K562 (cell line): ENCODE measurements around the gene TMEM266. TPM values are rescaled to one million over a fixed set of nuclear protein-coding genes. Genes with fewer than 3 reads are reported as not detected.

Source experiments
- ATAC-seq: fragments of 200-7000 bp; cut with Tn5 transposase; 3 replicates; pipeline ENCODE4 v1.9.1; 2020; ENCODE audit warnings: moderate library complexity
- BruUV-seq: library from RNA; stranded (reverse); fragments of 400-500 nt; replicated peaks from 2 replicates; lab custom pipeline; 2021; lab: Mats Ljungman, UMichigan
- CTCF ChIA-PET: fragments of 300-600 bp; formaldehyde crosslinking; extraction: SDS; loops from one replicate; lab custom pipeline; 2021; ENCODE audit warnings: low intra/inter-chr PET ratio; lab: Yijun Ruan, JAX
- POLR2A ChIA-PET: fragments of 300-600, 350-650 bp; sonication (Branson Sonifier 250); formaldehyde crosslinking; extraction: SDS; loops from one replicate; lab custom pipeline; 2021; ENCODE audit warnings: antibody characterized with exemption, inconsistent platforms; lab: Yijun Ruan, JAX
- DNase-seq, 4 experiments: peaks; one replicate each; pipeline versions ENCODE4 v3.0.0 to v3.0.0-alpha.2; 2011 to 2018; ENCODE audit warnings: low spot score in 3 of 4, mixed read lengths in 3 of 4; ENCODE audit errors: extremely low read depth in 1 of 4
- FAIRE-seq: peaks from 2 replicates; lab custom pipeline; 2011; peaks lifted over from hg19 to GRCh38; lab: Jason Lieb, UNC
- H2AFZ ChIP-seq: 2 replicates; pipeline ENCODE4 v1.6.0; 2011; ENCODE audit warnings: low read depth, low read length, control low read depth, inconsistent platforms
- H3K27ac ChIP-seq: fragments of 200-600 bp; 3 replicates; pipeline ENCODE4 v1.8.0; 2011; ENCODE audit warnings: low read depth, mild to moderate bottlenecking, control low read depth, inconsistent platforms, low read length, moderate library complexity, mixed read lengths; ENCODE audit errors: extremely low read depth
- H3K27me3 ChIP-seq, 2 experiments: fragments of 300-600 bp in 1 of 2; 2 replicates in 1 of 2; 3 replicates in 1 of 2; pipeline versions ENCODE4 v1.6.0 to v1.8.0; 2011; ENCODE audit warnings: inconsistent platforms in 2 of 2, low read length in 2 of 2, mild to moderate bottlenecking in 1 of 2, mixed read lengths in 1 of 2, moderate library complexity in 1 of 2; ENCODE audit not compliant: control insufficient read depth in 2 of 2, insufficient read depth in 2 of 2
- H3K36me3 ChIP-seq: fragments of 300-600 bp; 3 replicates; pipeline ENCODE4 v1.8.0; 2011; ENCODE audit warnings: mild to moderate bottlenecking, low read length, inconsistent platforms; ENCODE audit not compliant: control insufficient read depth, insufficient read depth
- H3K4me1 ChIP-seq, 2 experiments: fragments of 200-600 bp in 1 of 2; replicated peaks in 1 of 2; 2 replicates in 1 of 2; 3 replicates in 1 of 2; pipeline versions ENCODE4 v1.5.1 to v1.8.0; 2011; ENCODE audit warnings: inconsistent platforms in 2 of 2, low read length in 2 of 2, mild to moderate bottlenecking in 1 of 2, mixed read lengths in 1 of 2, moderate library complexity in 1 of 2; ENCODE audit not compliant: control insufficient read depth in 2 of 2, insufficient read depth in 2 of 2
- H3K4me2 ChIP-seq: 2 replicates; pipeline ENCODE4 v1.6.1; 2011; ENCODE audit warnings: low read length, control low read depth, inconsistent platforms, mixed read lengths; ENCODE audit not compliant: insufficient read depth
- H3K4me3 ChIP-seq: fragments of 200-600 bp; sonication (generic), shearing (Covaris generic); 2 replicates; pipeline ENCODE4 v1.5.1; 2016; ENCODE audit warnings: control low read depth, inconsistent platforms
- H3K79me2 ChIP-seq: fragments of 200-600 bp; 3 replicates; pipeline ENCODE4 v1.8.0; 2011; ENCODE audit warnings: low read length, inconsistent platforms; ENCODE audit not compliant: control insufficient read depth, insufficient read depth
- H3K9ac ChIP-seq, 2 experiments: 2 replicates each; pipeline versions ENCODE4 v1.6.0 to v1.6.1; 2011; ENCODE audit warnings: low read depth in 2 of 2, low read length in 2 of 2, control low read depth in 1 of 2, inconsistent platforms in 1 of 2, mild to moderate bottlenecking in 1 of 2, mixed read lengths in 1 of 2; ENCODE audit not compliant: insufficient read depth in 1 of 2
- H3K9me1 ChIP-seq: one replicate; pipeline ENCODE4 v1.6.0; 2011; ENCODE audit warnings: inconsistent platforms, mild to moderate bottlenecking, low read length, moderate library complexity; ENCODE audit not compliant: control insufficient read depth, insufficient read depth
- H3K9me3 ChIP-seq: replicated peaks from 2 replicates; pipeline ENCODE4 v1.5.1; 2011; ENCODE audit warnings: low read depth, low read length, inconsistent platforms; ENCODE audit not compliant: control insufficient read depth, insufficient read depth
- H4K20me1 ChIP-seq: replicated peaks from 2 replicates; pipeline ENCODE4 v1.6.1; 2011; ENCODE audit warnings: low read length, inconsistent platforms, mixed read lengths; ENCODE audit not compliant: control insufficient read depth, insufficient read depth
- ATF1 ChIP-seq, 2 experiments: fragments of 450-650 bp in 1 of 2; IDR thresholded peaks; 2 replicates each; pipeline ENCODE4 v1.6.1; 2016; ENCODE audit warnings: missing compliant biosample characterization in 1 of 2, missing genetic modification characterization in 1 of 2
- BACH1 ChIP-seq: fragments of 200-800 bp; sonication (Bioruptor generic); IDR thresholded peaks from 2 replicates; pipeline ENCODE4 v1.6.1; 2016; ENCODE audit warnings: missing genetic modification characterization, missing compliant biosample characterization
- CBFA2T3 ChIP-seq: fragments of 450-650 bp; IDR thresholded peaks from 2 replicates; pipeline ENCODE4 v1.6.1; 2017
- HMG20B ChIP-seq: fragments of 250-450 bp; sonication (Bioruptor Pico); IDR thresholded peaks from 2 replicates; pipeline ENCODE4 v1.5.0; 2021; ENCODE audit warnings: mild to moderate bottlenecking
- HSF4 ChIP-seq: fragments of 250-450 bp; sonication (Bioruptor Pico); IDR thresholded peaks from 2 replicates; pipeline ENCODE4 v2.1.2; 2022; ENCODE audit warnings: mild to moderate bottlenecking, moderate library complexity, borderline replicate concordance
- NCOA1 ChIP-seq: fragments of 450-650 bp; IDR thresholded peaks from 2 replicates; pipeline ENCODE4 v1.6.1; 2016; ENCODE audit warnings: low read depth
- POLR2H ChIP-seq: IDR thresholded peaks from 2 replicates; pipeline ENCODE4 v1.6.1; 2016; ENCODE audit warnings: missing genetic modification characterization, low read depth, mild to moderate bottlenecking, control low read depth, missing compliant biosample characterization, moderate library complexity
- SNIP1 ChIP-seq: fragments of 450-650 bp; IDR thresholded peaks from 2 replicates; pipeline ENCODE4 v1.7.1; 2017; ENCODE audit warnings: low read depth, mild to moderate bottlenecking
- ZNF143 ChIP-seq: sonication (generic); formaldehyde crosslinking; IDR thresholded peaks from 2 replicates; pipeline ENCODE4 v1.9.0; 2022; ENCODE audit warnings: mild to moderate bottlenecking, missing genetic modification reagents
- ZNF347 ChIP-seq: fragments of 450-650 bp; formaldehyde crosslinking; IDR thresholded peaks from 2 replicates; pipeline ENCODE4 v1.4.0; 2020; ENCODE audit warnings: low read depth, mild to moderate bottlenecking, moderate library complexity
- ZNF668 ChIP-seq: fragments of 250-450 bp; sonication (Bioruptor Pico); IDR thresholded peaks from 2 replicates; pipeline ENCODE4 v1.8.0; 2022; ENCODE audit warnings: mild to moderate bottlenecking, inconsistent platforms
- ZNF79 ChIP-seq: fragments of 250-450 bp; sonication (Bioruptor Pico); IDR thresholded peaks from 2 replicates; pipeline ENCODE4 v1.4.0; 2020; ENCODE audit warnings: low read depth, mild to moderate bottlenecking, moderate library complexity
- WGBS: fragments of 100-300 bp; shearing (Covaris generic); methylation state at CpG from one replicate; pipeline ENCODE4 v1.1.6; 2016; ENCODE audit warnings: low coverage, mixed read lengths; ENCODE audit not compliant: insufficient coverage; ENCODE audit errors: missing lambda C conversion rate; 5-methylcytosine and 5-hydroxymethylcytosine counted together
- in situ Hi-C: fragments of 300-500 bp; cut with MboI; formaldehyde crosslinking; loops from 4 replicates; pipeline ENCODE4 v1.15.0; 2018; ENCODE audit warnings: inconsistent platforms, mixed read lengths
- intact Hi-C: fragments of 100-400 bp; cut with micrococcal nuclease; formaldehyde crosslinking; loops from 2 replicates; pipeline ENCODE4 v1.14.2; 2022
- polyA plus RNA-seq, 8 experiments: library from polyadenylated mRNA; depleted of rRNA in 4 of 8; stranded (reverse) in 5 of 8; unstranded in 3 of 8; fragments of >200 nt; fragmentation: Nextera tagmentation in 2 of 8; fragmentation: Illumina TruSeq in 1 of 8; extraction: Ambion mirVana in 2 of 8; extraction: Trizol in 1 of 8; gene quantifications; 2 replicates each; pipeline versions ENCODE4 v1.2.1 to v1.2.3, GENCODE V29; 2011 to 2014; ENCODE audit warnings: inconsistent platforms in 1 of 8, missing spikeins in 1 of 8
- total RNA-seq, 7 experiments: library from RNA; depleted of rRNA in 6 of 7; stranded (reverse); fragments of >200 nt in 6 of 7; fragmentation: Illumina TruSeq in 2 of 7; extraction: Trizol in 2 of 7; gene quantifications; 2 replicates each; pipeline versions ENCODE4 v1.2.1 to v1.2.3, GENCODE V29; 2011 to 2021; ENCODE audit warnings: low replicate concordance in 1 of 7
- TF ChIP-seq, protein P1 (sequence below): sonication (generic); formaldehyde crosslinking; IDR thresholded peaks from 2 replicates; pipeline ENCODE4 v1.4.0; 2020; ENCODE audit warnings: mild to moderate bottlenecking, missing genetic modification reagents
- TF ChIP-seq, protein P2 (sequence below): fragments of 250-450 bp; sonication (Bioruptor Pico); IDR thresholded peaks from 2 replicates; pipeline ENCODE4 v1.8.0; 2022; ENCODE audit warnings: moderate library complexity, mild to moderate bottlenecking, inconsistent platforms

TMEM266 gene
- total and polyA plus RNA-seq, 9 of the 15 experiments (the other 6 are each of a cell fraction or from before 2014, with no cell fraction given) = not detected

DNA sequence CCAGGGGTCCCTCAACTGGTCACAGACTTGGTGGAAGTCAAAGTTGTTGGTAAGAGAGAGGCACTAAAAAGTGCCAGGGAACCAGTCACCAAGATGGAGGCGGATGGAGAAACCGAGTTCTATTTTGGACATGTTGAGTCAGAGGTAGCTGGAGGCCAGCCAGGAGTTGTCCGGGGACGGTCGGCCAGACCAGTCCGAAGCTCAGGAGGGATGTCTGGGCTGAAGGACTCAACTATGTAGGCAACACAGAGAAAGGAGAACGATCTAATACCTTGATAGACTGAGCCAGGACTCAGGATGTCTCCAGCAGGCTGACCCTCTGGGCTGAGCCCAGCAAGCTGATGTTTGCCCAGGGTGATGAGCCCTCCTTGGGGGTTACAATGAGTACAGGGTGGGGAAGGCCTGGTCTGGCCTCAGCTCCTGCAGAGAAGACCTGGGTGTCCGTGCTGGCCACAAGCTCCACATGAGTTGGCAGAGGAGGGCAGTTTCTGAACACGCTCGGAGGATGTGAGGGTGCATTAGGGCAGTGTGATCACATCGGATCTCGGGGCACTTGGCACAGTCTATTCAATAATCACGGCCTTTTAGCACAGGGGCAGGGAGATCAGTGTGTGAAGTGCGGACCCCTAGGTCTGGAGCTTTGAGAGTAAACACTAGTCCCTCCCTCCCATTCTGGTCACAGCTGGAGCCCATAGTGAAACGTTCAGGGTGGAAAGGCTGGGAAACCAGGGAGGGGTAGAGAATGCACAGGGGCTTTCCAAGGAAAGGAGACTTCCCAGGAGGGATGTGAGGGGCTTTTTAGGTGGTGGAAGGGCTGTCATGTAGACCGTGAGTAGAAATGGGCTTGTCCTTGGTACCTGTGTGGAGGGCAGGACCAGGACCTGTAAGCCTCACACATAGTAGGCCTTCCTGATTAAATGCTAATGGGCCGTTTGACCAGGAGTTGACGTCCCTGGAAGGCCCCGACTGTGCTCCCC is 139.6 kb downstream of the TMEM266 start (continued):
- TF ChIP-seq, protein P1, sequence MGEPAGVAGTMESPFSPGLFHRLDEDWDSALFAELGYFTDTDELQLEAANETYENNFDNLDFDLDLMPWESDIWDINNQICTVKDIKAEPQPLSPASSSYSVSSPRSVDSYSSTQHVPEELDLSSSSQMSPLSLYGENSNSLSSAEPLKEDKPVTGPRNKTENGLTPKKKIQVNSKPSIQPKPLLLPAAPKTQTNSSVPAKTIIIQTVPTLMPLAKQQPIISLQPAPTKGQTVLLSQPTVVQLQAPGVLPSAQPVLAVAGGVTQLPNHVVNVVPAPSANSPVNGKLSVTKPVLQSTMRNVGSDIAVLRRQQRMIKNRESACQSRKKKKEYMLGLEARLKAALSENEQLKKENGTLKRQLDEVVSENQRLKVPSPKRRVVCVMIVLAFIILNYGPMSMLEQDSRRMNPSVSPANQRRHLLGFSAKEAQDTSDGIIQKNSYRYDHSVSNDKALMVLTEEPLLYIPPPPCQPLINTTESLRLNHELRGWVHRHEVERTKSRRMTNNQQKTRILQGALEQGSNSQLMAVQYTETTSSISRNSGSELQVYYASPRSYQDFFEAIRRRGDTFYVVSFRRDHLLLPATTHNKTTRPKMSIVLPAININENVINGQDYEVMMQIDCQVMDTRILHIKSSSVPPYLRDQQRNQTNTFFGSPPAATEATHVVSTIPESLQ (CRISPR knock-in tag) = no peak
- TF ChIP-seq NCOA1 = no peak
- no peak for TF ChIP-seq ZNF143 (CRISPR knock-in tag)
- no peak for TF ChIP-seq BACH1 (tag)

DNA sequence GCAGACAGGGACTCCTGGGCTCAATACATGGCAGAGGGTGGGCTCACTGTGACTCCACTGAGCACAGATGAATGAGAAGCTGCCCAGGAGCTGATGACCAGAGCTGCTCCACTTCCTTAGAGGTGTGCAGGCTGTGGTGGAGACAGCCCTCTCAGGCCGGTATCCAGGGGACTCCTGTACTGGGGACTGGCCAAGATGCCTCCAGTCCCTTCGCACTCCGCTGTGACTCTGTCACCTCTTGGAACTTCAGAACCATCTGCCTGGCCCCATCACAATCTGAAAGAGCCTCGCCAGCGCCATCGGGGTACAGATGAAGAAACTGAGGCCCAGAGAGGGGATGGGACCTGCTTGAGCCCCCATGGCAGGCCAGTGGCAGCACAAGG is 140.3 kb downstream of the TMEM266 start:
- DNase-seq = no peak
- no TSS peak for BruUV-seq
- CTCF ChIA-PET = no interaction called here
- no peak; the same call in 2 of the 3 replicates for ATAC-seq
- Histone ChIP-seq H3K9me3 (no peaks in the 10 kb centered on the region), H2AFZ (no peak overlapping the region), H3K27me3 (no peaks in the 10 kb centered on the region), H3K9ac (peak overlapping the region in 1 of 2 experiments; percentile 23; a peak in 1 of 4 replicates), H3K4me3 (no peak overlapping the region), H3K4me1 (peaks cover 15 to 23% of the 10 kb centered on the region in 2 experiments), H3K9me1 (no peaks in the 10 kb centered on the region), H3K4me2 (no peak overlapping the region), H4K20me1 (peaks cover 3% of the 10 kb centered on the region; the same call in 1 of the 2 replicates), H3K36me3 (no peaks in the 10 kb centered on the region), H3K27ac (no peak overlapping the region), H3K79me2 (no peaks in the 10 kb centered on the region)
- in situ Hi-C loops (no loop called here), intact Hi-C loops (no loop called here)
- TF ChIP-seq SNIP1 (no peak), CBFA2T3 (no peak), ZNF79 (no peak), HSF4 (CRISPR knock-in tag) (no peak), POLR2H (no peak), ZNF347 (no peak), HMG20B (CRISPR knock-in tag) (no peak), ZNF143 (CRISPR knock-in tag) (no peak), ATF1 (CRISPR knock-in tag; IDR thresholded peaks at IDR 0.05) (no peak), ATF1 (tag; IDR thresholded peaks at IDR 0.05) (no peak), ZNF668 (no peak)
- TF ChIP-seq, protein P2, sequence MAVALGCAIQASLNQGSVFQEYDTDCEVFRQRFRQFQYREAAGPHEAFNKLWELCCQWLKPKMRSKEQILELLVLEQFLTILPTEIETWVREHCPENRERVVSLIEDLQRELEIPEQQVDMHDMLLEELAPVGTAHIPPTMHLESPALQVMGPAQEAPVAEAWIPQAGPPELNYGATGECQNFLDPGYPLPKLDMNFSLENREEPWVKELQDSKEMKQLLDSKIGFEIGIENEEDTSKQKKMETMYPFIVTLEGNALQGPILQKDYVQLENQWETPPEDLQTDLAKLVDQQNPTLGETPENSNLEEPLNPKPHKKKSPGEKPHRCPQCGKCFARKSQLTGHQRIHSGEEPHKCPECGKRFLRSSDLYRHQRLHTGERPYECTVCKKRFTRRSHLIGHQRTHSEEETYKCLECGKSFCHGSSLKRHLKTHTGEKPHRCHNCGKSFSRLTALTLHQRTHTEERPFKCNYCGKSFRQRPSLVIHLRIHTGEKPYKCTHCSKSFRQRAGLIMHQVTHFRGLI (CRISPR knock-in tag) = no peak
- POLR2A ChIA-PET = no interaction called here
- FAIRE-seq = peak; percentile 40
- 80% methylated on average over 5 of the region's 6 CpGs for WGBS
